GM23338 (cell line): ENCODE results near the gene INSL6. TPM values are rescaled to one million over a fixed set of nuclear protein-coding genes. Genes with fewer than 3 reads are reported as not detected.

ENCODE experiments used
- ATAC-seq: fragments of 200-7000 bp; cut with Tn5 transposase; 3 replicates; pipeline ENCODE4 v1.9.1; 2020
- DNase-seq: peaks from one replicate; pipeline ENCODE4 v3.0.0-alpha.2; 2015; ENCODE audit warnings: low spot score
- H2AFZ ChIP-seq: fragments of 200-600 bp; sonication (generic); 2 replicates; pipeline ENCODE4 v1.8.0; 2016; ENCODE audit warnings: antibody characterized with exemption, mild to moderate bottlenecking, moderate library complexity
- H3F3A ChIP-seq: fragments of 200-600 bp; sonication (generic); replicated peaks from 2 replicates; pipeline ENCODE4 v1.8.0; 2017; ENCODE audit warnings: antibody characterized with exemption, mixed run types, low read depth
- H3K27ac ChIP-seq: fragments of 200-600 bp; sonication (generic); 2 replicates; pipeline ENCODE4 v1.6.1; 2016; ENCODE audit warnings: low read depth
- H3K27me3 ChIP-seq: fragments of 200-600 bp; sonication (generic); 2 replicates; pipeline ENCODE4 v1.8.0; 2016; ENCODE audit warnings: mild to moderate bottlenecking, mixed run types, moderate library complexity; ENCODE audit not compliant: insufficient read depth
- H3K36me3 ChIP-seq: fragments of 200-600 bp; sonication (generic); 2 replicates; pipeline ENCODE4 v1.8.0; 2016; ENCODE audit warnings: mild to moderate bottlenecking; ENCODE audit not compliant: insufficient read depth
- H3K4me1 ChIP-seq: fragments of 200-600 bp; sonication (generic); 2 replicates; pipeline ENCODE4 v1.8.0; 2016; ENCODE audit warnings: mild to moderate bottlenecking, moderate library complexity; ENCODE audit not compliant: insufficient read depth
- H3K4me2 ChIP-seq: fragments of 200-600 bp; sonication (generic); 2 replicates; pipeline ENCODE4 v1.7.1; 2017; ENCODE audit warnings: mixed run types
- H3K4me3 ChIP-seq: fragments of 200-600 bp; sonication (generic); 2 replicates; pipeline ENCODE4 v1.6.1; 2016; ENCODE audit warnings: mixed run types
- H3K79me2 ChIP-seq: fragments of 200-600 bp; sonication (generic); replicated peaks from 2 replicates; pipeline ENCODE4 v1.8.0; 2017; ENCODE audit warnings: mild to moderate bottlenecking; ENCODE audit not compliant: insufficient read depth
- H3K9me2 ChIP-seq: fragments of 200-600 bp; sonication (generic); 2 replicates; pipeline ENCODE4 v1.8.0; 2017; ENCODE audit not compliant: insufficient read depth
- H4K20me1 ChIP-seq: fragments of 200-600 bp; sonication (generic); replicated peaks from 2 replicates; pipeline ENCODE4 v1.8.0; 2017; ENCODE audit warnings: mild to moderate bottlenecking; ENCODE audit not compliant: insufficient read depth
- H3K27ac Mint-ChIP-seq: 2 replicates; pipeline ENCODE4 v1.8.0; 2020; ENCODE audit warnings: inconsistent platforms, mild to moderate bottlenecking, moderate library complexity, mixed read lengths
- H3K27me3 Mint-ChIP-seq: 3 replicates; pipeline ENCODE4 v1.8.0; 2022; ENCODE audit warnings: low read depth, mild to moderate bottlenecking, moderate library complexity, mixed read lengths, inconsistent platforms; ENCODE audit not compliant: insufficient read depth, poor library complexity
- H3K36me3 Mint-ChIP-seq: 3 replicates; pipeline ENCODE4 v1.8.0; 2021; ENCODE audit warnings: low read depth, mild to moderate bottlenecking, inconsistent platforms, moderate library complexity, mixed read lengths
- H3K4me1 Mint-ChIP-seq: 3 replicates; pipeline ENCODE4 v1.8.0; 2020; ENCODE audit warnings: mild to moderate bottlenecking, inconsistent platforms, mixed read lengths
- H3K4me3 Mint-ChIP-seq: 3 replicates; pipeline ENCODE4 v1.8.0; 2021; ENCODE audit warnings: moderate library complexity, mild to moderate bottlenecking, inconsistent platforms, mixed read lengths
- H3K9me3 Mint-ChIP-seq: 3 replicates; pipeline ENCODE4 v1.8.0; 2020; ENCODE audit warnings: moderate library complexity, mild to moderate bottlenecking, inconsistent platforms, mixed read lengths
- STAT1 ChIP-seq: IDR thresholded peaks from one replicate; pipeline ENCODE4 v1.6.1; 2016; ENCODE audit warnings: antibody characterized with exemption; ENCODE audit not compliant: unreplicated experiment
- ZNF114 ChIP-seq: fragments of 250-450 bp; sonication (Bioruptor Pico); IDR thresholded peaks from 2 replicates; pipeline ENCODE4 v1.5.0; 2020; ENCODE audit warnings: mild to moderate bottlenecking, moderate library complexity
- polyA plus RNA-seq: library from polyadenylated mRNA; unstranded; fragments of >200 nt; fragmentation: Nextera tagmentation; extraction: Ambion mirVana; gene quantifications from 2 replicates; pipeline ENCODE4 v1.2.1, GENCODE V29; 2016
- total RNA-seq: library from RNA; depleted of rRNA; stranded (reverse); fragments of >200 nt; shearing (Covaris generic); gene quantifications from 2 replicates; pipeline ENCODE4 v1.2.3, GENCODE V29; 2014
- TF ChIP-seq, protein P1 (sequence below): fragments of 250-450 bp; sonication (Bioruptor Pico); IDR thresholded peaks from 2 replicates; pipeline ENCODE4 v1.5.0; 2020; ENCODE audit warnings: mild to moderate bottlenecking, moderate library complexity
- TF ChIP-seq, protein P2 (sequence below): IDR thresholded peaks from 2 replicates; pipeline ENCODE4 v1.6.1; 2016; ENCODE audit warnings: antibody characterized with exemption

The INSL6 gene
- total and polyA plus RNA-seq, 2 experiments from 2014 or later, result not detected

DNA sequence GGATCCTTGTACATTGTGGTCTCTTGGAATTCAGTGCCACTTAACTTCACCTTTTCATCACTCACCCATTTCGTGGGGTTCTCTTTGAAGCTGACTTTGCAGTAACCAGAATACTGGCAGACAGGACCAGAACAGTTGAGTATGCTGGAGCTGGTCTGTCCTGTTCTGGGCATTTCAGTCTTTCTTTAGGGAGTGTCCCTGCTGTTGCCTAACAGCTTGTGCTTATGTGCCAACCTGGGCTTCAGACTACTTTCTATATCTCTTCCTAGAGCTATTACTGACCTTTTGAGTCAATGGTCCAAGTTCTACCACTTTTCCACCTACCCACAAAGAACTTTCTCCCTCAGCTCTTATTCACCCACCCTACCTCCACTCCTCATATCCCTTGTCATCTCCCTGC lies 10.0 kb upstream of the INSL6 start (continued):
- TF ChIP-seq, protein P1, sequence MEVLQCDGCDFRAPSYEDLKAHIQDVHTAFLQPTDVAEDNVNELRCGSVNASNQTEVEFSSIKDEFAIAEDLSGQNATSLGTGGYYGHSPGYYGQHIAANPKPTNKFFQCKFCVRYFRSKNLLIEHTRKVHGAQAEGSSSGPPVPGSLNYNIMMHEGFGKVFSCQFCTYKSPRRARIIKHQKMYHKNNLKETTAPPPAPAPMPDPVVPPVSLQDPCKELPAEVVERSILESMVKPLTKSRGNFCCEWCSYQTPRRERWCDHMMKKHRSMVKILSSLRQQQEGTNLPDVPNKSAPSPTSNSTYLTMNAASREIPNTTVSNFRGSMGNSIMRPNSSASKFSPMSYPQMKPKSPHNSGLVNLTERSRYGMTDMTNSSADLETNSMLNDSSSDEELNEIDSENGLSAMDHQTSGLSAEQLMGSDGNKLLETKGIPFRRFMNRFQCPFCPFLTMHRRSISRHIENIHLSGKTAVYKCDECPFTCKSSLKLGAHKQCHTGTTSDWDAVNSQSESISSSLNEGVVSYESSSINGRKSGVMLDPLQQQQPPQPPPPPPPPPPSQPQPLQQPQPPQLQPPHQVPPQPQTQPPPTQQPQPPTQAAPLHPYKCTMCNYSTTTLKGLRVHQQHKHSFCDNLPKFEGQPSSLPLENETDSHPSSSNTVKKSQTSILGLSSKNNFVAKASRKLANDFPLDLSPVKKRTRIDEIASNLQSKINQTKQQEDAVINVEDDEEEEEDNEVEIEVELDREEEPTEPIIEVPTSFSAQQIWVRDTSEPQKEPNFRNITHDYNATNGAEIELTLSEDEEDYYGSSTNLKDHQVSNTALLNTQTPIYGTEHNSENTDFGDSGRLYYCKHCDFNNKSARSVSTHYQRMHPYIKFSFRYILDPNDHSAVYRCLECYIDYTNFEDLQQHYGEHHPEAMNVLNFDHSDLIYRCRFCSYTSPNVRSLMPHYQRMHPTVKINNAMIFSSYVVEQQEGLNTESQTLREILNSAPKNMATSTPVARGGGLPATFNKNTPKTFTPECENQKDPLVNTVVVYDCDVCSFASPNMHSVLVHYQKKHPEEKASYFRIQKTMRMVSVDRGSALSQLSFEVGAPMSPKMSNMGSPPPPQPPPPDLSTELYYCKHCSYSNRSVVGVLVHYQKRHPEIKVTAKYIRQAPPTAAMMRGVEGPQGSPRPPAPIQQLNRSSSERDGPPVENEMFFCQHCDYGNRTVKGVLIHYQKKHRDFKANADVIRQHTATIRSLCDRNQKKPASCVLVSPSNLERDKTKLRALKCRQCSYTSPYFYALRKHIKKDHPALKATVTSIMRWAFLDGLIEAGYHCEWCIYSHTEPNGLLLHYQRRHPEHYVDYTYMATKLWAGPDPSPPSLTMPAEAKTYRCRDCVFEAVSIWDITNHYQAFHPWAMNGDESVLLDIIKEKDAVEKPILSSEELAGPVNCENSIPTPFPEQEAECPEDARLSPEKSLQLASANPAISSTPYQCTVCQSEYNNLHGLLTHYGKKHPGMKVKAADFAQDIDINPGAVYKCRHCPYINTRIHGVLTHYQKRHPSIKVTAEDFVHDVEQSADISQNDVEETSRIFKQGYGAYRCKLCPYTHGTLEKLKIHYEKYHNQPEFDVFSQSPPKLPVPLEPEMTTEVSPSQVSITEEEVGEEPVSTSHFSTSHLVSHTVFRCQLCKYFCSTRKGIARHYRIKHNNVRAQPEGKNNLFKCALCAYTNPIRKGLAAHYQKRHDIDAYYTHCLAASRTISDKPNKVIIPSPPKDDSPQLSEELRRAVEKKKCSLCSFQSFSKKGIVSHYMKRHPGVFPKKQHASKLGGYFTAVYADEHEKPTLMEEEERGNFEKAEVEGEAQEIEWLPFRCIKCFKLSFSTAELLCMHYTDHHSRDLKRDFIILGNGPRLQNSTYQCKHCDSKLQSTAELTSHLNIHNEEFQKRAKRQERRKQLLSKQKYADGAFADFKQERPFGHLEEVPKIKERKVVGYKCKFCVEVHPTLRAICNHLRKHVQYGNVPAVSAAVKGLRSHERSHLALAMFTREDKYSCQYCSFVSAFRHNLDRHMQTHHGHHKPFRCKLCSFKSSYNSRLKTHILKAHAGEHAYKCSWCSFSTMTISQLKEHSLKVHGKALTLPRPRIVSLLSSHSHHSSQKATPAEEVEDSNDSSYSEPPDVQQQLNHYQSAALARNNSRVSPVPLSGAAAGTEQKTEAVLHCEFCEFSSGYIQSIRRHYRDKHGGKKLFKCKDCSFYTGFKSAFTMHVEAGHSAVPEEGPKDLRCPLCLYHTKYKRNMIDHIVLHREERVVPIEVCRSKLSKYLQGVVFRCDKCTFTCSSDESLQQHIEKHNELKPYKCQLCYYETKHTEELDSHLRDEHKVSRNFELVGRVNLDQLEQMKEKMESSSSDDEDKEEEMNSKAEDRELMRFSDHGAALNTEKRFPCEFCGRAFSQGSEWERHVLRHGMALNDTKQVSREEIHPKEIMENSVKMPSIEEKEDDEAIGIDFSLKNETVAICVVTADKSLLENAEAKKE (CRISPR knock-in tag), result no peak

DNA sequence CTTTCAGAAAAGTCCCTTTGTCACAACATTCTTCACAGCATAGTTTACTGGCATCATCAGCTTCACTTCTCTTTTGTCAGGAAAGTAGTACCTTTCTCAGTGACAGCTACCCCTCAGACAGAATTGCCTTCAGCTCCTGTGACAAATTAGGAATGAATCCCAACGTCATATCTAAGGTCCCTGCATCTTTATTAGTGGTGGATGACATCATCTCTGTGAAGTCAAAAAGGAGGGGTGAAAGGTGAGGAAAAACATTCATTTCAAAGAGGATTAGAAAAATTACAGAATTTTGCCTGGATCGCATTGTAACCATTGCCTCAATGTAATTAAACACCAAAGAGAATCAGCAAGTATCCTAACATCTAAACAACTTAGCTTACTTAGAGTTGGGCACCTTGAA lies 7.9 kb upstream of the INSL6 start:
- no peak overlapping the region for H3K4me3 ChIP-seq
- Mint-ChIP-seq H3K4me3 (no peak overlapping the region), H3K36me3 (no peaks in the 10 kb centered on the region), H3K4me1 (peaks cover 6% of the 10 kb centered on the region), H3K27ac (no peak overlapping the region), H3K27me3 (peaks cover 8% of the 10 kb centered on the region), H3K9me3 (no peaks in the 10 kb centered on the region; the same call in 2 of the 3 replicates)
- no peaks in the 10 kb centered on the region for H3K36me3 ChIP-seq
- no peaks in the 10 kb centered on the region for H3K4me1 ChIP-seq
- no peaks in the 10 kb centered on the region for H3K9me2 ChIP-seq
- H3K79me2 ChIP-seq, result no peaks in the 10 kb centered on the region
- DNase-seq (no peak), ATAC-seq (no peak)
- H3K27ac ChIP-seq, result no peak overlapping the region
- H3K4me2 ChIP-seq, result no peak overlapping the region
- H3F3A ChIP-seq, result no peaks in the 10 kb centered on the region
- H4K20me1 ChIP-seq, result no peaks in the 10 kb centered on the region
- no peak overlapping the region for H2AFZ ChIP-seq
- TF ChIP-seq, protein P2, sequence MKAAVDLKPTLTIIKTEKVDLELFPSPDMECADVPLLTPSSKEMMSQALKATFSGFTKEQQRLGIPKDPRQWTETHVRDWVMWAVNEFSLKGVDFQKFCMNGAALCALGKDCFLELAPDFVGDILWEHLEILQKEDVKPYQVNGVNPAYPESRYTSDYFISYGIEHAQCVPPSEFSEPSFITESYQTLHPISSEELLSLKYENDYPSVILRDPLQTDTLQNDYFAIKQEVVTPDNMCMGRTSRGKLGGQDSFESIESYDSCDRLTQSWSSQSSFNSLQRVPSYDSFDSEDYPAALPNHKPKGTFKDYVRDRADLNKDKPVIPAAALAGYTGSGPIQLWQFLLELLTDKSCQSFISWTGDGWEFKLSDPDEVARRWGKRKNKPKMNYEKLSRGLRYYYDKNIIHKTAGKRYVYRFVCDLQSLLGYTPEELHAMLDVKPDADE, result no peak
- TF ChIP-seq ZNF114, result no peak
- no peak for TF ChIP-seq STAT1
- TF ChIP-seq, protein P1 (CRISPR knock-in tag), result no peak
- H3K27me3 ChIP-seq, result no peaks in the 10 kb centered on the region
